Glutamatergic neuron (in vitro differentiated cells): ENCODE results near the gene CFAP20DC. TPM values are rescaled to one million over a fixed set of nuclear protein-coding genes. Genes with fewer than 3 reads are reported as not detected.
"Not testable (repeated sequence)": the region's sequence is repeated elsewhere in the genome, so short reads cannot be mapped to it uniquely, and the experiment has no call there.

Experiments
- DNase-seq: peaks from one replicate; pipeline ENCODE4 v3.0.0; 2022
- H3K27ac Mint-ChIP-seq: one replicate; pipeline ENCODE4 v1.8.0; 2020; ENCODE audit warnings: mild to moderate bottlenecking, mixed read lengths, inconsistent platforms; ENCODE audit not compliant: unreplicated experiment
- H3K27me3 Mint-ChIP-seq: one replicate; pipeline ENCODE4 v1.8.0; 2020; ENCODE audit warnings: mild to moderate bottlenecking, moderate library complexity, mixed read lengths, inconsistent platforms; ENCODE audit not compliant: unreplicated experiment
- H3K36me3 Mint-ChIP-seq: one replicate; pipeline ENCODE4 v1.8.0; 2020; ENCODE audit warnings: mild to moderate bottlenecking, mixed read lengths, inconsistent platforms; ENCODE audit not compliant: unreplicated experiment
- H3K4me1 Mint-ChIP-seq: one replicate; pipeline ENCODE4 v1.8.0; 2020; ENCODE audit warnings: mild to moderate bottlenecking, low read depth, mixed read lengths, inconsistent platforms; ENCODE audit not compliant: unreplicated experiment
- H3K4me3 Mint-ChIP-seq: one replicate; pipeline ENCODE4 v1.8.0; 2020; ENCODE audit warnings: mild to moderate bottlenecking, mixed read lengths, inconsistent platforms; ENCODE audit not compliant: unreplicated experiment
- H3K9me3 Mint-ChIP-seq: one replicate; pipeline ENCODE4 v1.8.0; 2020; ENCODE audit warnings: mild to moderate bottlenecking, moderate library complexity, mixed read lengths, inconsistent platforms; ENCODE audit not compliant: unreplicated experiment
- total RNA-seq: library from RNA; stranded (reverse); fragmentation: NEBNext Ultra II Directional; extraction: Animal tissue kit (Norgen Biotek cat#: 25700); gene quantifications from one replicate; pipeline ENCODE4 v1.2.1, GENCODE V29; 2021; ENCODE audit not compliant: unreplicated experiment
- TF ChIP-seq, protein P1 (sequence below): fragments of 200-600 bp; sonication (generic); IDR thresholded peaks from one replicate; pipeline ENCODE4 v1.5.0; 2021; ENCODE audit not compliant: partially characterized antibody, unreplicated experiment

The CFAP20DC gene
- total RNA-seq, 1 donor from 2014 or later, result 8.4 TPM

DNA sequence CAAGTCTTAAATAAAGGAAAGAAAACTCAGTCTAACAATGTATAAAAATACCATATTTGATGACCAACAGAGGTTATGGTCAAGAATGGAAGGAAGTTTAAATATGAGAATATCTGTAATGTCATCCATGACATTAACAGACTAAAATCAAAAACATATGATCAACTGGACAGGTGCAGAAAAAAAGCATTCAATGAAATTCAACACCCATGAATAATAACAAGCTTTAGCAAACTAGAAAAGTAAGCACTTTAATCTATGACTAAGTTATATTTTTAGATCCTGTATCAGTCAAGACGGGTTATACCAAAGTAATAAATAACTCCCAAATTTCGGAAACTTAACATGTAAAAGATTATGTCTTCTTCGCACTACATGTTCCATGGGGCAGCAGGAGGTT lies 61.8 kb downstream of the CFAP20DC start:
- TF ChIP-seq, protein P1, sequence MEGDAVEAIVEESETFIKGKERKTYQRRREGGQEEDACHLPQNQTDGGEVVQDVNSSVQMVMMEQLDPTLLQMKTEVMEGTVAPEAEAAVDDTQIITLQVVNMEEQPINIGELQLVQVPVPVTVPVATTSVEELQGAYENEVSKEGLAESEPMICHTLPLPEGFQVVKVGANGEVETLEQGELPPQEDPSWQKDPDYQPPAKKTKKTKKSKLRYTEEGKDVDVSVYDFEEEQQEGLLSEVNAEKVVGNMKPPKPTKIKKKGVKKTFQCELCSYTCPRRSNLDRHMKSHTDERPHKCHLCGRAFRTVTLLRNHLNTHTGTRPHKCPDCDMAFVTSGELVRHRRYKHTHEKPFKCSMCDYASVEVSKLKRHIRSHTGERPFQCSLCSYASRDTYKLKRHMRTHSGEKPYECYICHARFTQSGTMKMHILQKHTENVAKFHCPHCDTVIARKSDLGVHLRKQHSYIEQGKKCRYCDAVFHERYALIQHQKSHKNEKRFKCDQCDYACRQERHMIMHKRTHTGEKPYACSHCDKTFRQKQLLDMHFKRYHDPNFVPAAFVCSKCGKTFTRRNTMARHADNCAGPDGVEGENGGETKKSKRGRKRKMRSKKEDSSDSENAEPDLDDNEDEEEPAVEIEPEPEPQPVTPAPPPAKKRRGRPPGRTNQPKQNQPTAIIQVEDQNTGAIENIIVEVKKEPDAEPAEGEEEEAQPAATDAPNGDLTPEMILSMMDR, result no peak
- Mint-ChIP-seq H3K4me3 (no peak overlapping the region), H3K27me3 (no peaks in the 10 kb centered on the region), H3K27ac (no peak overlapping the region), H3K36me3 (no peaks in the 10 kb centered on the region), H3K9me3 (no peaks in the 10 kb centered on the region), H3K4me1 (no peaks in the 10 kb centered on the region)
- DNase-seq, result no peak

DNA sequence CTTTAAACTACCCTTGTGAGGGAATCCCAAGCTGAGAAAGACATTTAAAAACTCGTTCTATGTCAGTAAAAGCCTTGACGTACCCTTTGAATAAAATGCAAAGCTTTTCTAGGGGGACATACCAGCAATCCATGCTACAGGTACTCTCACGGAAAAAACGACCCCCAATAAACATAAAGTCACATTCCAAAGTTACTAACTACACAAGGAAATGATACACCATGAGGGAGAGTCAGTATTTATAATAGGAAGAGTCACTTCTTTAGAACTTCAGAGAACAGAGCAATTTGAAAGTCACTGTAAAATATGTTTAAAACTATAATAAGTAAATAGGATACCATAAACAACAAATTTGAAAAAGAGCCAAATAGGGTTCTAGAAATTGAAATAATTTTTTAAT lies 63.2 kb downstream of the CFAP20DC start:
- Mint-ChIP-seq H3K27ac (no peak overlapping the region), H3K9me3 (no peaks in the 10 kb centered on the region), H3K36me3 (no peaks in the 10 kb centered on the region), H3K27me3 (no peaks in the 10 kb centered on the region), H3K4me1 (no peaks in the 10 kb centered on the region), H3K4me3 (no peak overlapping the region)
- TF ChIP-seq, protein P1, result no peak
- DNase-seq, result no peak

DNA sequence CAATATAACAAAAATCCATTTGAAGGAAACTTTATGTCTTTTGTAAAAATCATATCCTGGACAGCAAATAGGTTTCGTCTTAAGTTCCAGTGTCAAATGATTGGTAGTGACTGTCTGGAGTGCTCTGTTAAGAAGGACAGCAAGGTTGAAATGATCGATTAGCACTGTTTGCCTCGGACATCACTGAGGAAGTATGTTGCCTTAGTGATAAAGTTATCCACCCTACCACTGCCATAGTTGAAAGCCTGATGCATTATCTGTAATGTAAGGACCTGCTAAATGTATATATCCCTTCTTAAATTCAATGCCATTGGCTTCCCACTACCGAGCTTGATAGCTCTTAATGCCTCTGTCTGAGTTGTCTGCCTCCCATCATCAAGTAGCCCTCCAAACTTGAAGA lies 70.0 kb downstream of the CFAP20DC start:
- no peaks in the 10 kb centered on the region for H3K36me3 Mint-ChIP-seq
- H3K4me1 Mint-ChIP-seq, result no peaks in the 10 kb centered on the region
- no peaks in the 10 kb centered on the region for H3K27me3 Mint-ChIP-seq
- no peak for DNase-seq
- TF ChIP-seq, protein P1, result no peak
- H3K27ac Mint-ChIP-seq, result no peak overlapping the region
- H3K9me3 Mint-ChIP-seq, result no peaks in the 10 kb centered on the region
- H3K4me3 Mint-ChIP-seq, result no peak overlapping the region

DNA sequence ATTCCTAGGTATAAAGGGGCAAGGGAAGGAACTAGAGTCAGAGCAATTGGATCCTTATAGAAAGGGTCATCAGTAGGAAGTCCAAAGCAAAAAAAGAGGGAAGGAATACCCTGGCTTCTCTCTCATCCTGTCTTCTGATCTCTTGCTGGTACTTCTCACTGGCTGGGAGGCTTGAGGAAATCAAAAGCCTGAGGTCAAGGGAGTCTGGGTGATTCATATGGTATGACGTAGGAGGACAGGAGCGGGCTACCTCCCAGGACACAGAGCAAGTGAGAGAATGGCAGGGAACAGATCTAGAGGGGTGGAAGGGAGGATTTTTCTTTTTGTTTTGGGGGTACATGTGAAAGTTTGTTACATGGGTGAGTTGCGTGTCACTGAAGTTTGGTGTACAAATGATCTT lies 76.0 kb downstream of the CFAP20DC start:
- no peaks in the 10 kb centered on the region for H3K9me3 Mint-ChIP-seq
- H3K27ac Mint-ChIP-seq, result no peak overlapping the region

GRCh38 chr3:58967866-58968265 lies 82.0 kb downstream of the CFAP20DC start:
- not testable (repeated sequence) for H3K4me3 Mint-ChIP-seq, H3K9me3 Mint-ChIP-seq, DNase-seq, H3K4me1 Mint-ChIP-seq, H3K27ac Mint-ChIP-seq, H3K27me3 Mint-ChIP-seq, H3K36me3 Mint-ChIP-seq

More for the DNA sequence above, 76.0 kb downstream of the CFAP20DC start:
- DNase-seq, result no peak
- no peak overlapping the region for H3K4me3 Mint-ChIP-seq
- H3K4me1 Mint-ChIP-seq, result no peaks in the 10 kb centered on the region
- no peaks in the 10 kb centered on the region for H3K36me3 Mint-ChIP-seq
- TF ChIP-seq, protein P1, result no peak
- no peaks in the 10 kb centered on the region for H3K27me3 Mint-ChIP-seq

- H3K27ac Mint-ChIP-seq, result no peak overlapping the region
- H3K36me3 Mint-ChIP-seq, result no peaks in the 10 kb centered on the region
- no peak for DNase-seq
- no peaks in the 10 kb centered on the region for H3K9me3 Mint-ChIP-seq
- no peak overlapping the region for H3K4me3 Mint-ChIP-seq
- H3K4me1 Mint-ChIP-seq, result no peaks in the 10 kb centered on the region
- TF ChIP-seq, protein P1, result no peak
- H3K27me3 Mint-ChIP-seq, result no peaks in the 10 kb centered on the region
Observed at GRCh38 chr3:58965865-58966264, 84.0 kb downstream of the CFAP20DC start.
